Lung microvascular endothelial cell (primary cell): ENCODE data around the gene TPP1. TPM values are rescaled to one million over a fixed set of nuclear protein-coding genes. Genes with fewer than 3 reads are reported as not detected.

Source experiments
- DNase-seq, 2 donors: peaks; one replicate each; pipeline versions ENCODE4 v3.0.0 to v3.0.0-alpha.2; 2010; ENCODE audit warnings: low read depth in 2 of 2
- total RNA-seq: library from RNA; depleted of rRNA; stranded (reverse); fragments of >200 nt; gene quantifications from 2 replicates; pipeline ENCODE4 v1.2.1, GENCODE V29; 2014

TPP1 gene
- total RNA-seq, 1 donor from 2014 or later: 69.2 TPM

GRCh38 chr11:6588018-6588417 is 31.2 kb downstream of the TPP1 start:
- DNase-seq: no peak

GRCh38 chr11:6587360-6587953 is 31.8 kb downstream of the TPP1 start:
- no peak for DNase-seq

GRCh38 chr11:6586434-6587359 is 32.5 kb downstream of the TPP1 start:
- no peak for DNase-seq

- no peak for DNase-seq
These were observed 34.7 kb downstream of the TPP1 start for GRCh38 chr11:6584528-6584927.

- DNase-seq: no peak
These were observed 35.6 kb downstream of the TPP1 start for GRCh38 chr11:6583584-6583983.

GRCh38 chr11:6579681-6580080 is 39.5 kb downstream of the TPP1 start:
- no peak for DNase-seq

- DNase-seq: no peak
These were observed 41.1 kb downstream of the TPP1 start for GRCh38 chr11:6578134-6578533.

- peak; percentile 75 to 77 for DNase-seq
These were observed 42.5 kb downstream of the TPP1 start for GRCh38 chr11:6576471-6577373.

- no peak for DNase-seq
These were observed 44.2 kb downstream of the TPP1 start for GRCh38 chr11:6574816-6575715.

GRCh38 chr11:6572215-6572614 is 47.0 kb downstream of the TPP1 start:
- DNase-seq: peak in 1 of 2 donors; percentile 37

- no peak for DNase-seq
These were observed 47.7 kb downstream of the TPP1 start for GRCh38 chr11:6571434-6572008.

- no peak for DNase-seq
These were observed 48.4 kb downstream of the TPP1 start for GRCh38 chr11:6570691-6571427.

GRCh38 chr11:6569706-6570105 is 49.5 kb downstream of the TPP1 start:
- no peak for DNase-seq

GRCh38 chr11:6568191-6568918 is 50.9 kb downstream of the TPP1 start:
- DNase-seq: peak; percentile 80 to 84

GRCh38 chr11:6567371-6567745 is 51.9 kb downstream of the TPP1 start:
- no peak for DNase-seq

- DNase-seq: no peak
These were observed 52.4 kb downstream of the TPP1 start for GRCh38 chr11:6566704-6567370.

- no peak for DNase-seq
These were observed 53.1 kb downstream of the TPP1 start for GRCh38 chr11:6565988-6566703.

- no peak for DNase-seq
These were observed 53.9 kb downstream of the TPP1 start for GRCh38 chr11:6565325-6565724.
